GM12878 (cell line): ENCODE data around the gene KLK12. TPM values are rescaled to one million over a fixed set of nuclear protein-coding genes. Genes with fewer than 3 reads are reported as not detected.

Source experiments
- ATAC-seq: fragments of 200-7000 bp; cut with Tn5 transposase; 3 replicates; pipeline ENCODE4 v1.9.1; 2020; ENCODE audit warnings: mild to moderate bottlenecking, moderate library complexity
- BruUV-seq: library from RNA; stranded (reverse); fragments of 400-500 nt; replicated peaks from 2 replicates; lab custom pipeline; 2021; lab: Mats Ljungman, UMichigan
- CTCF ChIA-PET: fragments of 300-600 bp; sonication (Branson Sonifier 250); formaldehyde crosslinking; extraction: SDS; loops from one replicate; lab custom pipeline; 2021; ENCODE audit warnings: inconsistent platforms; lab: Yijun Ruan, JAX
- POLR2A ChIA-PET: fragments of 350-600 bp; formaldehyde crosslinking; extraction: SDS; loops from one replicate; lab custom pipeline; 2021; ENCODE audit warnings: inconsistent platforms; lab: Charles Lee
- RAD21 ChIA-PET: fragments of 300-600 bp; sonication (Branson Sonifier 250); formaldehyde crosslinking; loops from one replicate; lab custom pipeline; 2023; ENCODE audit warnings: antibody characterized with exemption; ENCODE audit not compliant: unreplicated experiment; lab: Charles Lee
- SMC1A ChIA-PET: fragments of 300-600 bp; sonication (Branson Sonifier 250); formaldehyde crosslinking; loops from one replicate; lab custom pipeline; 2023; ENCODE audit not compliant: unreplicated experiment, uncharacterized antibody; lab: Charles Lee
- DNase-seq: peaks from one replicate; pipeline ENCODE4 v3.0.0-alpha.2; 2011; ENCODE audit warnings: low read depth, low spot score
- FAIRE-seq: peaks from 3 replicates; lab custom pipeline; 2011; peaks lifted over from hg19 to GRCh38; lab: Jason Lieb, UNC
- H2AFZ ChIP-seq: 2 replicates; pipeline ENCODE4 v1.6.0; 2011; ENCODE audit warnings: low read depth, low read length, control low read depth; ENCODE audit not compliant: control insufficient read depth
- H3K27ac ChIP-seq: 2 replicates; pipeline ENCODE4 v1.5.1; 2011; ENCODE audit warnings: control low read depth; ENCODE audit not compliant: control insufficient read depth, insufficient read depth
- H3K27me3 ChIP-seq, 2 experiments: replicated peaks in 1 of 2; 2 replicates each; pipeline versions ENCODE4 v1.6.0 to v1.6.1; 2011; ENCODE audit warnings: low read length in 1 of 2; ENCODE audit not compliant: control insufficient read depth in 2 of 2, insufficient read depth in 2 of 2
- H3K36me3 ChIP-seq, 2 experiments: 2 replicates each; pipeline ENCODE4 v1.5.1; 2011; ENCODE audit warnings: low read length in 1 of 2; ENCODE audit not compliant: control insufficient read depth in 2 of 2, insufficient read depth in 2 of 2
- H3K4me1 ChIP-seq: 2 replicates; pipeline ENCODE4 v1.6.1; 2011; ENCODE audit warnings: mild to moderate bottlenecking, low read length, moderate library complexity, mixed read lengths; ENCODE audit not compliant: control insufficient read depth, insufficient read depth
- H3K4me2 ChIP-seq: 2 replicates; pipeline ENCODE4 v1.6.0; 2011; ENCODE audit warnings: control low read depth; ENCODE audit not compliant: control insufficient read depth, insufficient read depth
- H3K4me3 ChIP-seq: fragments of 200-600 bp; sonication (generic); 2 replicates; pipeline ENCODE4 v1.5.1; 2016
- H3K79me2 ChIP-seq: 2 replicates; pipeline ENCODE4 v1.6.0; 2011; ENCODE audit warnings: low read length; ENCODE audit not compliant: control insufficient read depth, insufficient read depth
- H3K9ac ChIP-seq: 2 replicates; pipeline ENCODE4 v1.8.0; 2011; ENCODE audit warnings: low read length, control low read depth, mixed read lengths; ENCODE audit not compliant: control insufficient read depth, insufficient read depth
- H3K9me3 ChIP-seq: replicated peaks from 3 replicates; pipeline ENCODE4 v1.5.1; 2011; ENCODE audit warnings: mild to moderate bottlenecking, low read length; ENCODE audit not compliant: control insufficient read depth, insufficient read depth
- H4K20me1 ChIP-seq: 2 replicates; pipeline ENCODE4 v1.6.0; 2011; ENCODE audit not compliant: control insufficient read depth, insufficient read depth
- DPF2 ChIP-seq: fragments of 450-650 bp; IDR thresholded peaks from 2 replicates; pipeline ENCODE4 v1.6.1; 2017; ENCODE audit warnings: mild to moderate bottlenecking
- EED ChIP-seq: sonication (generic); IDR thresholded peaks from 2 replicates; pipeline ENCODE4 v1.6.1; 2016; ENCODE audit warnings: antibody characterized with exemption, low read depth
- EGR1 ChIP-seq, 2 experiments: IDR thresholded peaks; 1 replicate in 1 of 2; 2 replicates in 1 of 2; pipeline ENCODE4 v1.6.1; 2011 to 2012; ENCODE audit warnings: low read depth in 2 of 2, low read length in 2 of 2, borderline replicate concordance in 1 of 2, mild to moderate bottlenecking in 1 of 2, moderate library complexity in 1 of 2
- IKZF2 ChIP-seq, 2 experiments: fragments of 450-650 bp; IDR thresholded peaks; 2 replicates each; pipeline ENCODE4 v1.6.1; 2017; ENCODE audit warnings: mild to moderate bottlenecking in 2 of 2, moderate library complexity in 2 of 2
- MEF2A ChIP-seq: IDR thresholded peaks from 2 replicates; pipeline ENCODE4 v1.6.1; 2011; ENCODE audit warnings: low read depth, mild to moderate bottlenecking, low read length, moderate library complexity; ENCODE audit not compliant: insufficient read depth
- MYB ChIP-seq: fragments of 150-350 bp; IDR thresholded peaks from 2 replicates; pipeline ENCODE4 v1.6.1; 2014; ENCODE audit warnings: mild to moderate bottlenecking, low read depth, low read length, borderline replicate concordance
- NFIC ChIP-seq: IDR thresholded peaks from 2 replicates; pipeline ENCODE4 v1.6.1; 2012; ENCODE audit warnings: low read depth, mild to moderate bottlenecking, inconsistent platforms, low read length, moderate library complexity
- NFXL1 ChIP-seq: fragments of 450-650 bp; IDR thresholded peaks from 2 replicates; pipeline ENCODE4 v1.6.1; 2017; ENCODE audit warnings: antibody characterized with exemption, mild to moderate bottlenecking, borderline replicate concordance
- NR2C1 ChIP-seq: fragments of 450-650 bp; IDR thresholded peaks from 2 replicates; pipeline ENCODE4 v1.6.1; 2017; ENCODE audit warnings: antibody characterized with exemption, mild to moderate bottlenecking, moderate library complexity
- NRF1 ChIP-seq: conservative IDR thresholded peaks from 2 replicates; pipeline ENCODE4 v1.6.1; 2011; ENCODE audit warnings: mild to moderate bottlenecking, low read depth, low read length, improper control_type of control experiment
- POLR2AphosphoS2 ChIP-seq: IDR thresholded peaks from 2 replicates; pipeline ENCODE4 v1.6.1; 2011; ENCODE audit warnings: low read depth, mild to moderate bottlenecking, low read length, improper control_type of control experiment, moderate library complexity
- SMC3 ChIP-seq: IDR thresholded peaks from 2 replicates; pipeline ENCODE4 v1.6.1; 2011; ENCODE audit warnings: low read length, improper control_type of control experiment, borderline replicate concordance
- SPI1 ChIP-seq: IDR thresholded peaks from 2 replicates; pipeline ENCODE4 v1.6.1; 2011; ENCODE audit warnings: low read depth, mild to moderate bottlenecking, low read length, moderate library complexity, borderline replicate concordance; ENCODE audit not compliant: insufficient read depth
- SRF ChIP-seq, 2 experiments: IDR thresholded peaks; 2 replicates each; pipeline ENCODE4 v1.6.1; 2011; ENCODE audit warnings: low read depth in 2 of 2, low read length in 2 of 2, mild to moderate bottlenecking in 1 of 2, moderate library complexity in 1 of 2
- YY1 ChIP-seq: IDR thresholded peaks from 2 replicates; pipeline ENCODE4 v1.6.1; 2011; ENCODE audit warnings: low read depth, mild to moderate bottlenecking, low read length
- ZNF592 ChIP-seq: fragments of 450-650 bp; IDR thresholded peaks from 2 replicates; pipeline ENCODE4 v1.6.1; 2017; ENCODE audit warnings: mild to moderate bottlenecking, moderate library complexity
- ZSCAN29 ChIP-seq: fragments of 450-650 bp; IDR thresholded peaks from 2 replicates; pipeline ENCODE4 v1.6.1; 2017; ENCODE audit warnings: mild to moderate bottlenecking, moderate library complexity
- WGBS: methylation state at CpG from one replicate; pipeline ENCODE4 v1.1.6; 2016; ENCODE audit warnings: low lambda C conversion rate; ENCODE audit not compliant: insufficient replicate concordance, insufficient coverage; ENCODE audit errors: missing lambda C conversion rate; 5-methylcytosine and 5-hydroxymethylcytosine counted together
- in situ Hi-C: fragments of 300-500 bp; cut with MboI; formaldehyde crosslinking; loops from 9 replicates; pipeline ENCODE4 v1.14.3; 2018; ENCODE audit warnings: mixed read lengths
- intact Hi-C: fragments of 100-400 bp; cut with micrococcal nuclease; formaldehyde crosslinking; loops from one replicate; pipeline ENCODE4 v1.14.2; 2022; ENCODE audit not compliant: unreplicated experiment
- polyA plus RNA-seq, 11 experiments: library from polyadenylated mRNA; depleted of rRNA in 4 of 11; unstranded in 6 of 11; stranded (reverse) in 5 of 11; fragments of >200 nt; fragmentation: Nextera tagmentation in 4 of 11; fragmentation: Illumina TruSeq in 1 of 11; extraction: Ambion mirVana in 4 of 11; extraction: Trizol in 1 of 11; gene quantifications; 1 replicate in 1 of 11; 2 replicates in 10 of 11; pipeline versions ENCODE4 v1.2.1 to v1.2.3, GENCODE V29; 2011 to 2016; ENCODE audit warnings: inconsistent platforms in 2 of 11, missing spikeins in 2 of 11, low read depth in 1 of 11
- total RNA-seq, 4 experiments: library from RNA; depleted of rRNA in 3 of 4; stranded (reverse); fragments of >200 nt in 3 of 4; fragmentation: Illumina TruSeq in 1 of 4; extraction: Trizol in 1 of 4; gene quantifications; 2 replicates each; pipeline versions ENCODE4 v1.2.1 to v1.2.3, GENCODE V29; 2013 to 2021

KLK12 gene
- total and polyA plus RNA-seq, 10 of the 15 experiments (the other 5 are each of a cell fraction or from before 2014, with no cell fraction given) = not detected

- ATAC-seq (no peak), FAIRE-seq (no peak), DNase-seq (no peak)
- 33% methylated on average over 6 of the region's 6 CpGs for WGBS
- BruUV-seq = no TSS peak
- TF ChIP-seq IKZF2 (IDR thresholded peaks at IDR 0.05) (no peak), MEF2A (no peak), MYB (no peak), ZSCAN29 (no peak), NR2C1 (no peak), YY1 (no peak), DPF2 (no peak), EGR1 (IDR thresholded peaks at IDR 0.05; ENCODE audit: borderline replicate concordance in 1 of 2, low read depth in 2 of 2, low read length in 2 of 2) (no peak), NFIC (no peak), POLR2AphosphoS2 (no peak), EED (no peak), NFXL1 (no peak), SPI1 (no peak), SRF (IDR thresholded peaks at IDR 0.05; ENCODE audit: low read depth in 2 of 2, low read length in 2 of 2) (no peak), NRF1 (no peak), ZNF592 (no peak), SMC3 (no peak)
- no peak overlapping the region for H3K9ac ChIP-seq
- SMC1A ChIA-PET = no interaction called here
- RAD21 ChIA-PET = no interaction called here
- CTCF ChIA-PET = no interaction called here
- no peaks in the 10 kb centered on the region for H4K20me1 ChIP-seq
- H3K4me3 ChIP-seq = no peak overlapping the region
- no peak overlapping the region for H2AFZ ChIP-seq
- no peaks in the 10 kb centered on the region; the same call in 2 of the 3 replicates for H3K9me3 ChIP-seq
- no peak overlapping the region for H3K27ac ChIP-seq
- H3K4me1 ChIP-seq = no peaks in the 10 kb centered on the region
- no peak overlapping the region for H3K4me2 ChIP-seq
- in situ Hi-C loops (no loop called here), intact Hi-C loops (no loop called here)
- H3K79me2 ChIP-seq = no peaks in the 10 kb centered on the region
- H3K27me3 ChIP-seq = no peaks in the 10 kb centered on the region; a peak in 2 of 4 replicates
- H3K36me3 ChIP-seq = no peaks in the 10 kb centered on the region
- POLR2A ChIA-PET = no interaction called here
Observed at GRCh38 chr19:51014242-51014641, 20.6 kb downstream of the KLK12 start.
